ENCODE results near the gene PLXNB2.
A peak's percentile ranks its signal among the peaks of the same experiment; 100 is the strongest.

Gene PLXNB2

DNA sequence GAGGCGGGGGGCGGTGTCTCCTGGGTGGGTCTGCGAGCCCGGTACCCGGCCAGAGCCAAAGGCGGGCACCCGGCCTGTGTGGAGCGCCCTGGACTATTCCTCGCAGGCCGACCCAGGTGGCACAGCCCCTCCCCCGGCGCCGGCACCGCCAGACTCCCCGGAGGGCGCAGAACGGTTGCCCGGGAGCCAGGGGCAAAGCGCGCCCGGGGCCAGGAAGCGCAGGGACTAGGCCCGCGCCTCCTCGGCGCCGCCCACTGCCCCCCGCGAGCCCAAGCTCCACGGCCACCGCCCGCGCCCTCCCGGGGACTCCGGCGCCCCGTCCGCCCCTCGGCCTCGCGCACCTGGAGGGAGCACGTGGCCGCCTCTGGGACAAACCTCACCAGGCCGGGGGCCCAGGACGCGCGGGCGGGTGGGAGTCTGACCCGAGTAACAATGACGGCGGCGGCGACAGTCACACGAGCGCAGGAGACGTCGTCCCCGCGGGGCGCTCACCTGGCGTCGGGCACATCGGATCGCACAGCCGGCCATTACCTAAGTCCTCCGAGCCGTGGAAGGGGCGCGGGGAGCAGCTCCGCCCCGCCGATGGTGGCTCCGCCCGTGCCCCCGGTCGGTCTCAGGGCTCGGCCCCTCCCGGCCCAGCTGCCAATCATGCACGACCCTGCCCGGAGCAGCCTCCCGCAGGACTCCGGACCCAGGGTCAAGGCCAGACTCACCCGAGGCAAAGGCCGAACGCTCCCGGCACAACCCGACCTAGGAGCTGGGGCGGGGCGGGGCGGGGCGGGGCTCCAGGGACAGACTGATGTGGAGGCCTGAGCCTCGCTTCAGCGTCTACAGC is 7.4 kb downstream of the PLXNB2 start:
- DNase-seq: no peak
- Mint-ChIP-seq H3K4me3 (no peak overlapping the region), H3K27ac (no peak overlapping the region), H3K4me1 (ENCODE audit: low read depth) (no peaks in the 10 kb centered on the region), H3K9me3 (no peaks in the 10 kb centered on the region), H3K27me3 (peaks cover 48% of the 10 kb centered on the region), H3K36me3 (ENCODE audit: low read depth) (no peaks in the 10 kb centered on the region)

- H3K36me3 Mint-ChIP-seq (ENCODE audit: low read depth): no peaks in the 10 kb centered on the region
- no peak overlapping the region for H3K27ac Mint-ChIP-seq
- H3K4me1 Mint-ChIP-seq (ENCODE audit: low read depth): no peaks in the 10 kb centered on the region
- H3K27me3 Mint-ChIP-seq: peaks cover 45% of the 10 kb centered on the region
- no peaks in the 10 kb centered on the region for H3K9me3 Mint-ChIP-seq
- no peak for DNase-seq
- no peak overlapping the region for H3K4me3 Mint-ChIP-seq
Observed at GRCh38 chr22:50298937-50299784, 8.3 kb downstream of the PLXNB2 start.

GRCh38 chr22:50298266-50298637 is 9.2 kb downstream of the PLXNB2 start:
- no peaks in the 10 kb centered on the region for H3K4me1 Mint-ChIP-seq (ENCODE audit: low read depth)
- H3K27ac Mint-ChIP-seq: no peak overlapping the region
- peaks cover 42% of the 10 kb centered on the region for H3K27me3 Mint-ChIP-seq
- DNase-seq: no peak
- no peaks in the 10 kb centered on the region for H3K36me3 Mint-ChIP-seq (ENCODE audit: low read depth)
- no peaks in the 10 kb centered on the region for H3K9me3 Mint-ChIP-seq
- H3K4me3 Mint-ChIP-seq: no peak overlapping the region

DNA sequence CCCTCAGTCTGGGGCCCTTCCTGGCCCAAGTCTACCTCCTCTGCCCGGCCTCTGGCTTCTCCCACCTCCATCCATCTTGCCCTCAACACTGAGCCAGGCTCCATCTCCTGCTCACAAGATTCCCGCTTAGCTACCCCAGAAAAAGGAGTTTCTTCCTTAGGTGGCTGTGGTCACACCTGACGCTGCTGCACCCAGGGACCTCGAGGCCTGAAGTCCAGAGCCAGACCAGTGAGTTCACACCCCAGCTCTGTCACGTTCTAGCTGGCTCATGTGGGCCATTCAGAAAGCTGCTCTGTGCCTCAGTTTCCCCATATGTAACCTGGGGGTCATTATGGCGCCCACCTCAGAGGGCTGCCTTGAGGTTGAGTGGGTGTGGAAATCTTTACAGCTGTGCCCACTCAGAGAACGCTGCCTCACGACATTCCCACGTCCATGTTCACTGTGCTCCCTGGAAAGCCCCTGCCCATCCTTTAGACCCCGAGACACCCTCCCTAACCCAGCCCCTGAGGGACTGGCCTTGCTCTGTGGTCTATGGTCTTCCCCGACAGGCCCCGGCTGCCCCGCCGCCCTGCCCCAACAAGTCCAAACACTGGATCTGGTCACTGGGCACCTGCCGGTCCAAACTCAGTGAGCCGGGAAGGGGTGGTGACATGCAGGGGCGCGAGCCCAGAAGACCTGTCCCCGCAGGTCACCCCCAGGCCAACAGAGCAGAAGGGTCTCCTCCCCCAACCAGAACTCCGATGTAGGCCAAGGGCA is 9.8 kb downstream of the PLXNB2 start:
- peaks cover 41% of the 10 kb centered on the region for H3K27me3 Mint-ChIP-seq
- peaks cover 4% of the 10 kb centered on the region for H3K4me1 Mint-ChIP-seq (ENCODE audit: low read depth)
- H3K27ac Mint-ChIP-seq: no peak overlapping the region
- DNase-seq: no peak
- no peaks in the 10 kb centered on the region for H3K9me3 Mint-ChIP-seq
- H3K4me3 Mint-ChIP-seq: no peak overlapping the region
- no peaks in the 10 kb centered on the region for H3K36me3 Mint-ChIP-seq (ENCODE audit: low read depth)

DNA sequence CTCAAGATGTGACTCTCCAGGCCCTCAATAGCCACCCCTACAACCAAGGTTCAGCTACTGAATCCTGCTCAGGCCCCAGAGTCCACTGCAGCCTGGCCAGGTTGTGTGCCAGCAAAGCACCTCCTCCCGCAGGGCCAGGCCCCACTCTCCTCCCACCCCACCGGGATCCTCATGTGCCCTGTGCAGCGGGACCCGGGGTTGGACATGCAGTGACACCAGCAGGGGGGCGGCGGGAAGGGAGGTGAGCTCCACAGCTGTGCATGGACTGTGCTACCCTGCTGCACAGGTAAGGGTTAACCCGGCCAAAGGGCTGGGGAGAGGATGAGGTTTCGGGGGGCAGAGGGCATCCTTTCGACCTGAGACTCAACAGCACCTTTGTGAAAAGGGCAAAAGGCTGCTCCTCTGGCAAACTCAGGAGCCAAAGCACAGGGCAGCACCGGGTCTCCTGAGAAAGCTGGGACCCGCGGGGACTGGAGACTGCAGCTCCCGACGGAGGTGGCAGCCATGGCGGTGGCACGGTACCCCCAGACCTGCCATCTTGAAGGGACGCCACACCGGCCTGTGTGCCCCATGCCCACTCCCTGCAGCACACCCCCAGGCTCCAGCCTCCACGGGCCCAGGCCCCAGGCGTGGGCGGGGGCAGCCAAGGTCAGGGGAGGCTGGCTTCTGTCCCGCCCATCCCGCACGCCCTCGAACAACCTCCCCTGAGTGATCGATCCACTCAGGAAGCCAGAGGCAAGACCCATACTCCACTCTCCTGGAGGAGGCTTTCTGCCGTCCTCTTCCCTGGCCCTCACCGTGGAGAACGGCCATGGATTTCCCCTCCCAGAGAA is 10.6 kb downstream of the PLXNB2 start:
- H3K27me3 Mint-ChIP-seq: peaks cover 47% of the 10 kb centered on the region
- no peaks in the 10 kb centered on the region for H3K36me3 Mint-ChIP-seq (ENCODE audit: low read depth)
- no peak overlapping the region for H3K4me3 Mint-ChIP-seq
- H3K4me1 Mint-ChIP-seq (ENCODE audit: low read depth): peaks cover 6% of the 10 kb centered on the region
- H3K9me3 Mint-ChIP-seq: no peaks in the 10 kb centered on the region
- no peak overlapping the region for H3K27ac Mint-ChIP-seq
- no peak for DNase-seq

- H3K27me3 Mint-ChIP-seq: peaks cover 57% of the 10 kb centered on the region
- no peaks in the 10 kb centered on the region for H3K36me3 Mint-ChIP-seq (ENCODE audit: low read depth)
- no peak overlapping the region for H3K27ac Mint-ChIP-seq
- no peak overlapping the region for H3K4me3 Mint-ChIP-seq
- peaks cover 6% of the 10 kb centered on the region for H3K4me1 Mint-ChIP-seq (ENCODE audit: low read depth)
- H3K9me3 Mint-ChIP-seq: no peaks in the 10 kb centered on the region
- no peak for DNase-seq
Observed at GRCh38 chr22:50294319-50294656, 13.2 kb downstream of the PLXNB2 start.

GRCh38 chr22:50293441-50294318 is 13.8 kb downstream of the PLXNB2 start:
- H3K27me3 Mint-ChIP-seq: peaks cover 54% of the 10 kb centered on the region
- DNase-seq: no peak
- no peaks in the 10 kb centered on the region for H3K9me3 Mint-ChIP-seq
- no peak overlapping the region for H3K4me3 Mint-ChIP-seq
- peaks cover 6% of the 10 kb centered on the region for H3K4me1 Mint-ChIP-seq (ENCODE audit: low read depth)
- H3K27ac Mint-ChIP-seq: no peak overlapping the region
- H3K36me3 Mint-ChIP-seq (ENCODE audit: low read depth): no peaks in the 10 kb centered on the region

DNA sequence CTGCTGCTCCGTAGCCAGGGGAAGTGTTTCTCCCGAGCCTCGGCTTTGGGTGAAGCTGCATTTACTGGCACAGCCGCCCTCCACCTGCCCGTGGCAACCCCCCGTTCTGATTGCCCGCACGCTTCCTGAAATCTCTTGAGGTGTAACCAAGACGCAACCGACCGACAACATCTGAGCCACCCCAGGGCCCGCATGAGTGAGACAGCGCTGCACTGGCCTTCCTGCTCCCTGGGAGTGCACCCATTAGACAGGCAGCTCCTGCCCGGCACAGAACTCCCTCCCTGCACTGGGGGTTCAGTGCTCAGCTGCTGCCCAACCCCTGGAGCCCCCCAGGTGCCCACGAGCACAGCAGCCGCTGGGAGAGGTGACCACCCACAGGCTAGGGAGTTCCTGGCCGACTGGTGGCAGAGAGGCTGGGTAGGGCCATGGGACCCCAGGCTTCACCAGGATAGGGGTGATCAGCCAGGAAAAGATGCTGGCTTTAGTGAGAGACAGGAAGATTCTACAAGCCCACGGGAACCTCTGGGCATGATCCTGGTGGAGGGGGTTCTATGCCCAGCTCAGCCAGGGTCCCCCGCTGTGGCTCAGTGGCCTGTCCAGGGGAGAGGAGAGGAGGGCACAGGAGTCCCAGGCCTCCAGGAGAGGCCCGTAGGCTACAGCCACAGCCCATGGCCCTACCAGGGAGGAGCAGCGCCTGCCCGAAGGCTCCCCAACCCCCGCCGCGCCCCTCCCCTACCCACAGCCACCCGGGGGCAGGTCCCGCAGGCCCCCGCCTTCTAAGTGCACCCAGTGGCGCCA is 14.6 kb downstream of the PLXNB2 start:
- H3K27ac Mint-ChIP-seq: no peak overlapping the region
- peak overlapping the region; percentile 43 for H3K4me3 Mint-ChIP-seq
- H3K27me3 Mint-ChIP-seq: peaks cover 48% of the 10 kb centered on the region
- H3K4me1 Mint-ChIP-seq (ENCODE audit: low read depth): peaks cover 6% of the 10 kb centered on the region
- DNase-seq: no peak
- no peaks in the 10 kb centered on the region for H3K36me3 Mint-ChIP-seq (ENCODE audit: low read depth)
- H3K9me3 Mint-ChIP-seq: no peaks in the 10 kb centered on the region

GRCh38 chr22:50289942-50290630 is 17.4 kb downstream of the PLXNB2 start:
- no peak overlapping the region for H3K27ac Mint-ChIP-seq
- peaks cover 37% of the 10 kb centered on the region for H3K27me3 Mint-ChIP-seq
- H3K36me3 Mint-ChIP-seq (ENCODE audit: low read depth): no peaks in the 10 kb centered on the region
- H3K9me3 Mint-ChIP-seq: no peaks in the 10 kb centered on the region
- no peak for DNase-seq
- H3K4me3 Mint-ChIP-seq: no peak overlapping the region
- peaks cover 6% of the 10 kb centered on the region for H3K4me1 Mint-ChIP-seq (ENCODE audit: low read depth)

DNA sequence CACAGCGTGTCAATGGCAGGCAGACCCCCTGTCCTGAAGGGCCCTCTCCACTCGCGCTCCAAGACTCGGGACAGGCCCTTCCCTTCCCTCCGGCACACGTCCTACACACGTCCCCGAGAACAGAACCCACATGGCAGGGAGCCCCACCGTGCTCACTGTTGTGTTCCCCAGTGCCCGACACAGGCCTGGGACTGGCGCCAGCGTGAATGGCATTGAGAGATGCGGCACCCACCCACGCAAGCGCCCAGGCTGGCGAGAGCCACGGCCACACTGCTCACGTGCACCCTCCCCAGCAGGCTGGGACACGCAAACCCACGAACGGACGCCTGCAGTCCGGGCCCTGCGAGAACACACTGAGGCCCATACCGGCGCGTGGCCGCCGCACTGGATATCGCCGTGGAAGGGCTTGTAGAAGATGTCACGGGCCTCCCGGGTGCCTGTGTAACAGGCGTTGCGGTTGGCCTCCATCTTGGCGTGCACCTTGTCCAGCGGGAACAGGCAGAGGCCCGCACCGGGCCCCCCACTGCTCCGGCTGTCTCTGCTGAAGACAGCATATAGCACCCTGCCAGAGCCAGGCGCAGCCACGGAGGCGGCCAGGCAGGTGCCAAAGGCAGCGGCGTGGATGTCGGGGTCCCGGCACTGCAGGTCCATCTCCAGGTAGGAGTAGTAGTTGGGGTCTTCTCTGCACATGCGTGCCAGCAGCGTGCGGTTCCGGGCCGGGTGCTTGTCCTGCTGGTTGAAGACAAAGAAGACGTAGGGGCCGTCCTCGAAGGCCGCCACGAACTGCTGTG is 18.1 kb downstream of the PLXNB2 start:
- DNase-seq: no peak
- Mint-ChIP-seq H3K36me3 (ENCODE audit: low read depth) (no peaks in the 10 kb centered on the region), H3K4me3 (no peak overlapping the region), H3K9me3 (no peaks in the 10 kb centered on the region), H3K27me3 (peaks cover 35% of the 10 kb centered on the region), H3K27ac (no peak overlapping the region), H3K4me1 (ENCODE audit: low read depth) (peaks cover 6% of the 10 kb centered on the region)

- Mint-ChIP-seq H3K9me3 (no peaks in the 10 kb centered on the region), H3K27me3 (peaks cover 29% of the 10 kb centered on the region), H3K4me3 (no peak overlapping the region), H3K36me3 (ENCODE audit: low read depth) (no peaks in the 10 kb centered on the region), H3K27ac (no peak overlapping the region), H3K4me1 (ENCODE audit: low read depth) (peaks cover 3% of the 10 kb centered on the region)
- no peak for DNase-seq
Observed at GRCh38 chr22:50287731-50288130, 19.7 kb downstream of the PLXNB2 start.
